SK-N-MC (cell line): ENCODE measurements around the gene SIAE.

Experiments used
- DNase-seq: peaks from one replicate; pipeline ENCODE4 v3.0.0-alpha.2; 2011; ENCODE audit warnings: low read depth, low spot score
- H3K27ac ChIP-seq: fragments of 200-600 bp; sonication (generic); 2 replicates; pipeline ENCODE4 v1.5.1; 2016; ENCODE audit warnings: mixed run types
- H3K36me3 ChIP-seq: fragments of 200-600 bp; sonication (generic); 2 replicates; pipeline ENCODE4 v1.6.1; 2017; ENCODE audit warnings: antibody characterized with exemption, low read length, mixed read lengths; ENCODE audit not compliant: insufficient read depth
- H3K4me3 ChIP-seq: fragments of 200-600 bp; sonication (generic); 2 replicates; pipeline ENCODE4 v1.5.1; 2016
- H3K9ac ChIP-seq: fragments of 200-600 bp; sonication (generic); 2 replicates; pipeline ENCODE4 v1.8.0; 2017; ENCODE audit warnings: mixed run types, mixed read lengths; ENCODE audit not compliant: insufficient read length
- H3K9me3 ChIP-seq: fragments of 200-600 bp; sonication (generic); 2 replicates; pipeline ENCODE4 v1.6.1; 2017; ENCODE audit warnings: low read depth, mild to moderate bottlenecking, antibody characterized with exemption, low read length, moderate library complexity, mixed read lengths
- EZH2 ChIP-seq: fragments of 200-600 bp; sonication (generic); IDR thresholded peaks from one replicate; pipeline ENCODE4 v1.6.1; 2017; ENCODE audit warnings: antibody characterized with exemption
- FOXP2 ChIP-seq: optimal IDR thresholded peaks from 2 replicates; pipeline ENCODE3; 2011; ENCODE audit warnings: mild to moderate bottlenecking, moderate library complexity; ENCODE audit not compliant: insufficient read depth; ENCODE audit errors: extremely low read length, control extremely low read depth
- POLR2AphosphoS5 ChIP-seq: IDR thresholded peaks from 2 replicates; pipeline ENCODE4 v1.6.1; 2012; ENCODE audit warnings: mild to moderate bottlenecking, low read depth, low read length, borderline replicate concordance

SIAE gene

DNA sequence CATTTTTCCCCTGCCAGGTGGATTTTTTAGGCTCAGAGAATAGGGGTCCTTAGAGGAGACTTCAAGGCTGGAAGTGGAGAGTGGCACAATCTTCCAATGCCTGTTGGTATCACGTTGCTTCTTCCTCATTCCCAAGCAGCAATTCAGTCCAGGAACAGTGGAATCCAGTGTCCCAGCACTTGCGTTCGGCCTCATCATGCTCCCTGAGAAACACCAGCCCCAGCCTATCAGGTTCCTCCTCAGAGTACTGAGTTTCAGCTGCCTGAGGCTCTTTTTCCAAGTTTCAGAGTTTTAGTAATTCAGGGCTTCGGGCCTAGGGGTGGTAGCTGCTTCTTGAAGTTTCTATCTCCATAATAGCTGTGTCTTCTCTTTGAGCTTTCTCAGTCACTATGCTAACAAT, 34.3 kb upstream of the SIAE start:
- Histone ChIP-seq H3K27ac (no peak overlapping the region), H3K4me3 (no peak overlapping the region), H3K9me3 (no peaks in the 10 kb centered on the region), H3K9ac (no peak overlapping the region), H3K36me3 (no peaks in the 10 kb centered on the region)
- no peak for DNase-seq
- TF ChIP-seq EZH2 = no peak
- TF ChIP-seq POLR2AphosphoS5 = no peak
- TF ChIP-seq FOXP2 = no peak

DNA sequence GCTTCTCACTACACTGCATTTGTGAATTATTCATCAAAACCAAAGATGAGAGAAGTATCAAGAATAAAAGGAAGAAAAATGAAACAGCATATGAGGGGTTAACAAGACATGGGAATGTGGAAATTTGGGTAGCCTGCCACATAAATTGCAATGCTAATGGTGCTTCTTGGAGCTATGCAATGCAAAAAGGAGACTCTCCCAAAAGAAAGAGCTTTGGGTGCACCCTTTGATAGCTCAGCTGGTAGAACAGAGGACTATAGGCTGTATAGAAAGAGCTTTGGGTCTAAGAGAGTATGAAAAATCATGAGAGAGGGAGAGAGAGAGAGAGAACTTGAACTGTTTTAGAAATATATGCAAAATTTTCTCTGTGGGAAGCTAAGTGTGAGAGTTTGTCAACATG, 26.5 kb upstream of the SIAE start:
- H3K27ac ChIP-seq = no peak overlapping the region
- H3K4me3 ChIP-seq = no peak overlapping the region
- no peak overlapping the region for H3K9ac ChIP-seq
- TF ChIP-seq FOXP2 (no peak), EZH2 (no peak)
- no peaks in the 10 kb centered on the region for H3K9me3 ChIP-seq
- DNase-seq = no peak
- H3K36me3 ChIP-seq = no peaks in the 10 kb centered on the region

DNA sequence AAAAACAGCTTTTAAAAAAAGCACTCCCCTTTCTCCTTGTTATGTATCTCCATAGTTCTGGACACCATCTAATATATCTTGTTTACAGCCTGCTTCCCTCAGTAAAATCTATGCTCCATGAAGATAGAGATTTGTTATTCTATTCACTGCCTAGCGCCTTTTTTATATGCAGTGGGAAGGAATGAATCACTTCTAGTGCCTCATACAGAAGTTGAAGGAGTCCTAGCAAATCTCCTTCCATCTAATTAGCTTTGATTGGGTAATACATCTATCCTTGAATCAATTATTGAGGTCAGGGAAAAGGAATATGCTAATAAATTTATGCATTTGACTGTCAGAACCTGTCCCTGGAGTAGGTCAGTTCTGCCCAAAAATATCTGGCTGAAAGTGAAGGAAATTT, 26.0 kb upstream of the SIAE start:
- no peak overlapping the region for H3K4me3 ChIP-seq
- H3K9me3 ChIP-seq = no peaks in the 10 kb centered on the region
- TF ChIP-seq EZH2 (no peak), FOXP2 (no peak), POLR2AphosphoS5 (no peak)

DNA sequence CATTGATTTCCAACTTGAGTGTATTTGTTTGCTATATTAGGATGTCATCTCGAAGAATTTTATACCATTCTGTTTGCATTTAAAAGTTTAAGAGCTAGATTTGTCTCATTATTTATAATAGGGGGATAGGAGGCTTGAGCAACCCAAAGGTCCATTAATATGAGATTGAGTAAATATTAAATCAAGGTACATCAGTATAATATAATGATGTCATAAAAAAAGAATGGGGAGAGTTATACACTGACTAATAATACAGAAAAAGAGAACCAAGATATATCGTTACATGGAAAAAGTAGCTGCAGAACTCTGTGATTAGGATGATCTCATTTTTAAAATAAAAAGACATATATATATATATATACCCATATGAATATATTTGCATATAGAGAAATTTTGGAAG, 19.6 kb upstream of the SIAE start:
- TF ChIP-seq FOXP2 (no peak), EZH2 (no peak), POLR2AphosphoS5 (no peak)
- no peaks in the 10 kb centered on the region; the same call in 1 of the 2 replicates for H3K9me3 ChIP-seq
- no peak for DNase-seq
- H3K27ac ChIP-seq = no peak overlapping the region
- H3K4me3 ChIP-seq = no peak overlapping the region
- no peaks in the 10 kb centered on the region for H3K36me3 ChIP-seq
- no peak overlapping the region for H3K9ac ChIP-seq

More for the DNA sequence above, 26.0 kb upstream of the SIAE start:
- DNase-seq = no peak
- no peaks in the 10 kb centered on the region for H3K36me3 ChIP-seq
- no peak overlapping the region for H3K27ac ChIP-seq
- no peak overlapping the region for H3K9ac ChIP-seq

DNA sequence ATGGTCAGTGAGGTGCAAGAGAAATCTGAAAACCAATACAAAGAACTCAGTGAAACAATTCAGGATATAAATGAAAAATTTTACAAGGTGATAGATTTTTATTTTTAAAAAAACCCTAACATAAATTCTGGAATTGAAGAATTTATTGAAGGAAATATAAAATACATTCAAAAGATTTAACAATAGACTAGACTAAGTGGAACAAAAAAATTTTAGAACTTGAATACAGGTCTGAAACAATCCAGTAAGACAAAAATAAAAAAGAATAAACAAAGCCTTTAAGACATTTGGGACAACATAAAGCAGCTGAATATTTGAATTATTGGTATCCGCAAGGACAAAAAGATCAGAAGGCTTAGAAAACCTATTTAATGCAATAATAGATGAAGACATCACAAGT, 8.9 kb upstream of the SIAE start:
- peaks cover 4% of the 10 kb centered on the region; the same call in 1 of the 2 replicates for H3K9me3 ChIP-seq
- no peak overlapping the region for H3K9ac ChIP-seq
- DNase-seq = no peak
- no peak overlapping the region for H3K27ac ChIP-seq
- TF ChIP-seq FOXP2 (no peak), POLR2AphosphoS5 (no peak), EZH2 (no peak)
- H3K36me3 ChIP-seq = peaks cover 10% of the 10 kb centered on the region; the same call in 1 of the 2 replicates
- H3K4me3 ChIP-seq = no peak overlapping the region

DNA sequence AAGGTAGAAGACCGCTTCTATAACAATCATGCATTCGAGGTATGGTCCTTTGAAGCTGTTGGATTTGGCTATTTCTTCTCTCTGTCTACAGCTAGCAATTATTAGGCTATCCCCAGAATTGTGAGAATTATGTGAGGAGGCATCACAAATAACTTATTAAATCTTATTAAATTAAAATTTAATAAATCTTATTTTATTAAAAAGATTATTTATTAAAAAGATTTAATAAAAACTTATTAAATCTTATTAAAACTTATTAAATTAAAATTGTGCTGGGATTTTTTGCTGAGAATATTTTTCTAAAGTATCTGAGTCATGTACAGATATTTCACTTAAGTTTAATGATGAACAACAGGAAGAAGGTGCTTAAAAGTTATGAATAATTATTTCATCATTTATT, 7.9 kb upstream of the SIAE start:
- no peak for TF ChIP-seq POLR2AphosphoS5
- TF ChIP-seq FOXP2 = no peak
- TF ChIP-seq EZH2 = no peak
- no peak overlapping the region for H3K4me3 ChIP-seq
- no peak overlapping the region for H3K27ac ChIP-seq
- peaks cover 10% of the 10 kb centered on the region; the same call in 1 of the 2 replicates for H3K36me3 ChIP-seq
- peaks cover 4% of the 10 kb centered on the region; the same call in 1 of the 2 replicates for H3K9me3 ChIP-seq
- no peak for DNase-seq
- H3K9ac ChIP-seq = no peak overlapping the region

DNA sequence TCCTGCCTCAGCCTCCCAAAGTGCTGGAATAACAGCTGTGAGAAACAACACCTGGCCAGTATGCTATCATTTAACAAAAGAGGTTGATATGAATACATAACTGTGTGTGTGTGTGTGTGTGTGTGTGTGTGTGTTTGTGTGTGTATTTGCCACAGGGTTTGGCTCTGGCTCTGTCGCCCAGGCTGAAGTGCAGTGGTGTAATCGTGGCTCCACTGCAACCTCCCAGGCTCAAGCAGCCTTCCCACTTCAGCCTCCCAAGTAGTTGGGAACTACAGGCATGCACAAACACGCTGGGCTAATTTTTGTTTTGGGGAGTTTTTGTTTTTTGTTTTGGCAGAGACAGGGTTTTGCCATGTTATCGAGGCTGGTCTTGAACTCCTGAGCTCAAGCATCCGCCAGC, 4.9 kb upstream of the SIAE start:
- TF ChIP-seq POLR2AphosphoS5 = no peak
- H3K27ac ChIP-seq = no peak overlapping the region
- peaks cover 4% of the 10 kb centered on the region; the same call in 1 of the 2 replicates for H3K9me3 ChIP-seq
- H3K36me3 ChIP-seq = peaks cover 10% of the 10 kb centered on the region; the same call in 1 of the 2 replicates
- no peak for DNase-seq
- H3K4me3 ChIP-seq = no peak overlapping the region
- no peak overlapping the region for H3K9ac ChIP-seq

DNA sequence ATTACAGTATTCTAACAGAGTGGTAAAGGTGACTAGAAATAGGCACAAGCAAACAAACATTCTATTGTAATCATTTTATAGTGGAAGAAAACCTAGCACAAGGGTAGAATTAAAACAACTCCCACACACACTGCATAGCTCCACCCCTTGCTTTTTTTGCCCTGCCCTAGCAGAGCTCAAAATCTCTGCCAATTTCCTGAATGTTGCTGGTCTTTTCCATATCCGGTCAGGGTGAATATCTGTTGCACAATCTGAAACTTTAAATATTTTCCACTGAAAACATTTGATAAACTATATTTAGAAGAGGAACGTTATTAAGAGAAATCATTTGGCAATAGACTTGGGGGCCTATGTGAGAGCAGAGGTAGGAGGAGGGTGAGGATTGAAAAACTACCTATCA, 2.8 kb upstream of the SIAE start:
- no peak for TF ChIP-seq FOXP2
- TF ChIP-seq EZH2 = no peak
- no peak for TF ChIP-seq POLR2AphosphoS5
- Histone ChIP-seq H3K9me3 (no peaks in the 10 kb centered on the region), H3K36me3 (no peaks in the 10 kb centered on the region), H3K9ac (no peak overlapping the region), H3K27ac (no peak overlapping the region), H3K4me3 (no peak overlapping the region)
- DNase-seq = no peak

DNA sequence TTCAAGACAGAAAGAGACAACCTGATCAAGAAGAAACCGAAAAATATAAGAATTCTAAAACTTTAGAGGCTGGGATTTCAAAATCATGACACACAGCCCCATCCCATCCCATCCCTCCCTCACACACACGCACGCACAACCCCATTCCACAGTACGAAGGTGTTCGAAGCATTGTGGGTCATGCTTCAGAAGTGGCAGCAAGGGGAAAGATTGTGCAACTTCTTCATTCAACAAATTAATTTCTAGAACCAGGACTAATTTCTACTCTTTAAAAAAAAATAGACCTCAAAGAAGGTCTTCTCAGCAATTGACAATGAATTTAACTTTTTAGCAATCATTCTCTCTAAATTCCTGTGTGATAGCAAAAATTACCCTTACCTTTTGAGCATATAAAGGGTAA, 1.0 kb upstream of the SIAE start:
- no peak for DNase-seq
- TF ChIP-seq POLR2AphosphoS5 (no peak), FOXP2 (no peak), EZH2 (no peak)
- Histone ChIP-seq H3K9me3 (no peaks in the 10 kb centered on the region), H3K9ac (no peak overlapping the region), H3K27ac (no peak overlapping the region), H3K36me3 (no peaks in the 10 kb centered on the region), H3K4me3 (peak overlapping the region; percentile 75)
